HG02610 (cell line): ENCODE results near the gene ADAM22.
"Not testable (repeated sequence)": the region's sequence is repeated elsewhere in the genome, so short reads cannot be mapped to it uniquely, and the experiment has no call there.

Source experiments
- ATAC-seq: cut with Tn5 transposase; IDR thresholded peaks from one replicate; pipeline ENCODE4 v1.9.1; 2021; ENCODE audit warnings: mild to moderate bottlenecking, moderate library complexity; ENCODE audit not compliant: unreplicated experiment

Gene ADAM22

DNA sequence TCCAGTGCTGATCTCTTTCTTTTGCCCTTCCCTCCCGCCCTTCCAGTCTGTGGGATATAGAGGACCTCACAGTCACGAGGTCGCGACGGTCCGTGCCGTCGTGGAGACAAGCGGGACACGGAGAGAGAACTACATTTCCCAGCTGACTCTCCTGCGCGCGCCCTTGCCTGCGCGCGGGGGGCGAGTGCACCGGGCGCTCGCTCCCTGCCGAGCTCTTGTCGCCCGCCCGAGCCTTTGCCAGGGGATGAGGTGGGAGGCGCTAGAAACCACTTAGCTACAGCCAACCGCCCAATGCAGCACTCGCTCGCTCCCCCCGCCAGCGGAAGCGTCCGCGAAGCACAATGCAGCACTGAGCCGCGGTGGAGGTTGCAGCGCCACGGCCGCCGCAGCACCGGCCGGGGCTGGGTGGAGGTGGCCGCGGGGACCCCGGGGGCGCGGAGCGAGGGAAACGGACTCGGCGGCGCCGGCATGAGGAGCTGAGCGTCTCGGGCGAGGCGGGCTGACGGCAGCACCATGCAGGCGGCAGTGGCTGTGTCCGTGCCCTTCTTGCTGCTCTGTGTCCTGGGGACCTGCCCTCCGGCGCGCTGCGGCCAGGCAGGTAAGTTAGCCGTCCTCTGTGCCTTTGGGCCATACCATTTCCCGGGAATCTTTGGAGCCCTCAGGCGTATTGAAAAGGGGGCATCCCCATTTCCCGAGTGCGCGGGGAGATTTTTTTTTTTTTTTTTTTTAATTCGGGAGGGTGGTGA lies at the start of gene ADAM22:
Gene ADAM22 (plus strand): TSS at position 299 of the 746 bp plus-strand sequence. CDS start 215 bp downstream, at position 514.
- ATAC-seq: peak; percentile 98

DNA sequence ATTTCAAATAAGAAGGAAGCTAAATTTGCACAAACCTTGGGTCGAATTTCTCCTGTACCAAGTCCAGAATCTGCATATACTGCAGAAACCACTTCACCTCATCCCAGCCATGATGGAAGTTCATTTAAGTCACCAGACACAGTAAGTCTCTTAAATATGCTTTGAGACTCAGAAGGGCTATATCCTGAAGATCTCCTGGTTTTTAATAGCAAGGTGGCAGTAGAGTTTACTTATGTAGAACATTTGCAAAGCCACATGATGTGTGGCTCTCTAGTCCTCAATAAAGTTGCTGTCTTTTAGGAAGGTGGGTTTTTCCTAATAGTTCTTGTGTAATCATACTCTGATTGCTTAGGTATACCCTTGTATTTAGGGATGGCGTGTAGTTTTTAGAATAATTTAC lies 49.0 kb upstream of the ADAM22 start:
- no peak for ATAC-seq

DNA sequence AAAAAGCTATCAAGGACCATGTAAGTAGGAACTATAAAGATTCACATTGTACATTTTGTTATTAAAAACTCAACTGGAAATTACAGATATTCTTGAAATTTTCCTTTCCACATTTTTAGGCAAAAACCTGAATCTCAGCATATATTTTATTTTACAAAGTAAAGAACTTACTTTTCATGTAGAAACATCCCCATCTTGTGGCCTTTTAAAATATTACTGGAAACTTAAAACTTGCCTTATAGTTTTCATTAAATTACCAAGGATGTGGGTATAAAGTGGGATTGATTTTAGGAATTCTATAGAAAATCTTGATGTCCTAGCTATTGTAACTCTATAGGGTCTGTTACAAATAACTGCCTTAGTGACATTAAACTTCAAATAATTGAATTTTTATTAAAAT lies 47.2 kb upstream of the ADAM22 start:
- ATAC-seq: no peak

DNA sequence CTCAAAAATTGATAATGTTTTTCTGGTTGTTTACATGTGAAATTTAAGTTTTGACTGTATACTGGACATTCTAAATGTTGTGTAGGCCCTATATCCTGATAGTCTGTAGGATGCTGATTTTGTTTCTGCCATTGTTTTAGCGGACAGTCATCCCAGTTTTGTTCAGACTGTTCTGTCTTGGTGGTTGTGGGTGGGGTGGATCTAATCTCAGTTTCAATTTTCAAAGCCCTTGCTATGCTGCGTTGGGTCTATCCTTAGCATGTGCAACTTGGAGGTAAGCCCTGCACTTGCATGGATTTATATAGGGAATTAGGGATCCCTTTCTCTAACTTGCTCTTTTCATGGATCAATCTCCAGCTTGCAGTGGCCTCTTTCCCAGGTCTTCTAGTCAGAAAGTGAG lies 38.7 kb upstream of the ADAM22 start:
- ATAC-seq: no peak

DNA sequence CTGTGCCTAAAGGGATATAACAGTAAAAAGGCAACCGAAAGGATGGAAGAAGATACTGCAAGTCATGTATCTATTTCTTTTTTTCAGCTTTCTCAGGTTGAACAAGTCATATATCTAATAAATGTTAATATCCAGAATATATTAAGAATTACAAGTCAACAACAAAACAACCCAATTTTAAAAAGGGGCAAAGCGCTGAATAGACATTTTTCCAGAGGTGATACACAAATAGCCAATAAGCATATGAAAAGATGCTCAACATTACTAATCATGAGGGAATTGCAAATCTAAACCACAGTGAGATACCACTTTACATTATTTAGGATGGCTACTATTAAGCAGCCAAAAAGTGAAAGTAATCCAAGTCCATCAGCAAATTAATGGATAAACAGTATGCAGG lies 34.8 kb upstream of the ADAM22 start:
- no peak for ATAC-seq

DNA sequence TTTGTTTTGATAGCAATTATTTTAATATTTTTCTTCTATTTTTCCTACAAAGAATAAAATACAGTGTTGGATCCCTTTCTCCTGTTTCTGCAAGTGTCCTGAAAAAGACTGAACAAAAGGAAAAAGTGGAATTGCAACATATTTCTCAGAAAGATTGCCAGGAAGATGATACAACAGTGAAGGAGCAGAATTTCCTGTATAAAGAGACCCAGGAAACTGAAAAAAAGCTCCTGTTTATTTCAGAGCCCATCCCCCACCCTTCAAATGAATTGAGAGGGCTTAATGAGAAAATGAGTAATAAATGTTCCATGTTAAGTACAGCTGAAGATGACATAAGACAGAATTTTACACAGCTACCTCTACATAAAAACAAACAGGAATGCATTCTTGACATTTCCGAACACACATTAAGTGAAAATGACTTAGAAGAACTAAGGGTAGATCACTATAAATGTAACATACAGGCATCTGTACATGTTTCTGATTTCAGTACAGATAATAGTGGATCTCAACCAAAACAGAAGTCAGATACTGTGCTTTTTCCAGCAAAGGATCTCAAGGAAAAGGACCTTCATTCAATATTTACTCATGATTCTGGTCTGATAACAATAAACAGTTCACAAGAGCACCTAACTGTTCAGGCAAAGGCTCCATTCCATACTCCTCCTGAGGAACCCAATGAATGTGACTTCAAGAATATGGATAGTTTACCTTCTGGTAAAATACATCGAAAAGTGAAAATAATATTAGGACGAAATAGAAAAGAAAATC lies 26.7 kb upstream of the ADAM22 start:
- ATAC-seq: not testable (repeated sequence)

DNA sequence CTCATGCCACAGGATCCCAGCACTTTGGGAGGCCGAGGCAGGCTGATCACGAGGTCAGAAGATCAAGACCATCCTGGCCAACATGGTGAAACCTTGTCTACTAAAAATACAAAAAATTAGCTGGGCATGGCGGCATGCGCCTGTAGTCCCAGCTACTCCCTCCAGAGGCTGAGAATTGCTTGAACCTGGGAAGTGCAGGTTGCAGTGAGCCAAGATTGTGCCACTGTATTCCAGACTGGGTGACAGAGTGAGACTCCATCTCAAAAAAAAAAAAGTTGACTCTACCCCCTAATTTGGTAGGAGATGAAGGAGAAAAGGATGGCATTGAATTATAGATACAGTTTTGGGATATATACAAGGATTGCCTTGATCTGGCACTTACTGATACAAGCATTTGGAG lies 25.2 kb upstream of the ADAM22 start:
- not testable (repeated sequence) for ATAC-seq

- ATAC-seq: no peak
Observed at GRCh38 chr7:87912121-87912520, 21.9 kb upstream of the ADAM22 start.

- ATAC-seq: no peak
Observed at GRCh38 chr7:87918740-87919139, 15.3 kb upstream of the ADAM22 start.

DNA sequence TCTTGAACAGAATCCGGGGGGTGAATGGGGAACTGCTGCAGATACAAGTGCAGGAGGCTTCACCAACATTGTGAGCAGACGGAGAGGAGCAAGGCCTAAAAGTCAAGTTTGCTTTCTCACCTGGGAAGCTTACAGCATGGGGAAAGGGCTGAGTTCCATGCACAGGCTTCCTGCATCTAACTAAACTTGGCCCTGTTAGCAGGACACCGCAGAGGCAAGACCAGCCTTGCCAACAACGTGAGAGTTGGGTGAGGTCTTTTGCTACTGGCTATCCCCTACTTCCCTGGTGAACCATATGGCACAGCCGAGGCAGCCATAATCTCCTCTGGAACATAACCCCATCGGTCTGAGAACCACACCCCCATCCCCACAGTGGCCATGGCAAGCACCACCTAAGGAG lies 14.2 kb upstream of the ADAM22 start:
- no peak for ATAC-seq

DNA sequence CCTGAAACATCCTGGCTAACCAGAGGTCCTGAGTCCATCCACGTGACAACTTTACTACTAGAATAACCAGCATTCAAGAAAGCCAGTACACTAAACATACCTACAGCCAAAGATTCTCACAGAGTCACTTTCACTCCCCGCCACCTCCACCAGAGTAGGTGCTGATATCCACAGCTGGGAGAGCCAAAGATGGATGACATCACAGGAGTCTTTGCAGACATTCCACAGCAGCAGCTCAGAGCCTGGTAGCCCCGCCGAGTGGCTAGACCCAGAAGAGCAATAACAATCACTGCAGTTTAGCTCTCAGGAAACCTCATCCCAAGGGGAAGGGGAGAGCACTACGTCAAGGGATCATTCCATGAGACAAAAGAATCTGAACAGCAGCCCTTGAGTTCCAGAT lies 13.5 kb upstream of the ADAM22 start:
- ATAC-seq: no peak

- ATAC-seq: not testable (repeated sequence)
Observed at GRCh38 chr7:87922759-87923395, 11.2 kb upstream of the ADAM22 start.

DNA sequence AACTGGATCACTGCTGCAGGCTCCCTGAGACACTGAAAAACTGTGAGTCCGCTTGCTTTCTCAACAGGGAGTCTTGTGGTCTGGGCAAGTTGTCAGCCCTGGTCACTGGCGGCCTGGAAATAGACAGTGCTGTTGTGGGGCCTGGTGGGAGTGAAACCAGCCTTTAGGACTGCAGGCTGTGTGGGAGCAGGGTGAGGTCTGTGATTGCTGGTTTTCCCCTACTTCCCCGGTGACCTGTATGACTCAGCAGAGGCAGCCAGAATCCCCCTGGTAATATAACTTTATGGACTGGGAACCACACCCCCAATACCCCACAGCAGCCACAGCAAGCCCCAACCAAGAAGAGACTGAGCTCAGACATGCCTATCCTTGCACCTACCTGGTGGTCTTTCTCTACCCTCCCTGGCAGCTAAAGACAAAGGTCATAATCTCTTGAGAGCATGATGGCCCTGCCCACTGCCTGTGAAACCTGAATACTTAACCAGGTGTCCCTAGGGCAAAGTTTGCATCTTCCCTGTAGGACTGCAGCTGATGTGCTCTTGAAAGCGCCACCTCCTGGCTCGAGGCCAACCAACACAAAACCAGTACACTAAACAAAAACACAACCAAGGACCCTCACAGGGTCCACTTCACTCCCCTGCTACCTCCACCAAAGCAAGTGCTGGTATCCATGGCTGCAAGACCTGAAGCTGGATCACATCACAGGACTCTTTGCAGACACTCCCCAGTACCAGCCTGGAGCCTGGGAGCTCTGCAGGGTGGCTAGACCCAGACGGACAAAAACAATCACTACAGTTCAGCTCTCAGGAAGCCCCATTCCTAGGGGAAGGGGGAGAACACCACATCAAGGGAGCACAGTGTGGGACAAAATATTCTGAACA lies 7.2 kb upstream of the ADAM22 start:
- peak; percentile 99 for ATAC-seq

DNA sequence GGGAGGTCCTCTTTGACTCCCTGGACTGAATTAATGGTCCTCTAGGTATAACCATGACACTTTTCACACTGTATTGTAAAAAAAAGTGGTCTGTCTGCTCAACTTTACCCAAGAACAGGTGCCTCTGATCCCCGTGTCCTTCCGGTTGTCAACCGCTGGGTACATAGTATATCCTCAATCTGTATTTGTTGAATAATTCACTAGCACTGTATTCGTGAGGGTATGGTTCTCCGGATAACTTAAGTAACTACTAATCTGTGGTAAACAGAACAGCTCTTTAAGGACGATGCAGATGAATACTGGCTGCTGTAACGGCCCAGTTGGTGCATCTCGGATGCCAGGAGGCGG lies 472 bp upstream of the ADAM22 start:
- ATAC-seq: no peak

- no peak for ATAC-seq
Observed at GRCh38 chr7:87934699-87935383, 790 bp downstream of the ADAM22 start.

- ATAC-seq: no peak
Observed at GRCh38 chr7:87935384-87935706, 1.3 kb downstream of the ADAM22 start.

DNA sequence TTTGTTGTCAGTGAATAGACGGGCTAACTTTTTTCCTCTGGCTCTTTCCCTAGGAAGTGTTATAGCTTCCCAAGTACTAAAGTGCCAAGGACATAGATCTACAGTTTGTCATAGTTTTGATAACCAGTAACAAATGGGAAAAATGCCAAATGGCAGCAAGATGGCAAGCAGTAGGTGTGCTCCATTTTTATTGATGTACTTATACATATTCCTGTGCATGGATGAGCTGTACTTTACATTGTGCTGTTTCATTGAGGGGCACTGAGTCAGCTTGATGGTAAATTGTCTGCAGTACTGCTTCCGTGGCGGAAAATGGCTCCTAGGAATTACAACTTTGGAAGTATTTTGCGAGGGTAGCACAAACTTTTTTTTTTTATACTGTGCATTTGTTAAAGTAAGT lies 7.1 kb downstream of the ADAM22 start:
- no peak for ATAC-seq

DNA sequence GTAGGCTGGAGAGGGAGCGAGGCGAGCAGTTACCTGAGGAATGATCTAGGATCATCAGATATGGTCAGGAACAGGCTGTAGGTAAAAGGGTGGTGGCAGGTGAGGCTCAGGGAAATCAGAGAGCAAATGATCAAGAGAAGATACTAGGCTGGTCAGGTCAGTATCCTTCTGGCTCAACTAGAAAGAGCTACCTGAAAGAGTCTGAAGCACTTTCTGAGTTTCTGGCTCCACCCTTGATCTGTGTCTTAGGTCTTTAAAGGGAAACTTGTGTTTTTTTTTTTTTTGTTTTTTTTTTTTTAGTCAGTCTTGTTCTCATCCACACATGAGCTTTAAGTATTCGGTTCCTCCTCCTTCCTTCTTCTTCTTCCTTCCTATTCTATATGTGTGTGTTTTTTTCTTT lies 10.5 kb downstream of the ADAM22 start:
- no peak for ATAC-seq

DNA sequence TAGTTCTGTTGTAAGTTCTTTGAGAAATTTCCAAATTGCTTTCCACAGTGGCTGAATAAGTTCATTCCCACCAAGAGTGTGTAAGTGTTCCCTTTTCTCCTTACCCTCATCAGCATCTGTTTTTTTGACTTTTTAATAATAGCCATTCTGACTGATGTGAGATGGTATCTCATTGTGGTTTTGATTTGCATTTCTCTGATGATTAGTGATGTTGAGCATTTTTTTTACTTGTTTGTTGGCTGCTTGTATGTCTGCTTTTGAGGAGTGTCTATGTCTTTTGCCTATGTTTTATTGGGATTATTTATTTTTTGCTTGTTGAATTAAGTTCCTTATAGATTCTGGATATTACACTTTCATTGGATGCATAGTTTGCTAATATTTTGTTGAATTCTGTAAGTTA lies 11.9 kb downstream of the ADAM22 start:
- ATAC-seq: not testable (repeated sequence)

- ATAC-seq: no peak
Observed at GRCh38 chr7:87948371-87948770, 14.3 kb downstream of the ADAM22 start.

DNA sequence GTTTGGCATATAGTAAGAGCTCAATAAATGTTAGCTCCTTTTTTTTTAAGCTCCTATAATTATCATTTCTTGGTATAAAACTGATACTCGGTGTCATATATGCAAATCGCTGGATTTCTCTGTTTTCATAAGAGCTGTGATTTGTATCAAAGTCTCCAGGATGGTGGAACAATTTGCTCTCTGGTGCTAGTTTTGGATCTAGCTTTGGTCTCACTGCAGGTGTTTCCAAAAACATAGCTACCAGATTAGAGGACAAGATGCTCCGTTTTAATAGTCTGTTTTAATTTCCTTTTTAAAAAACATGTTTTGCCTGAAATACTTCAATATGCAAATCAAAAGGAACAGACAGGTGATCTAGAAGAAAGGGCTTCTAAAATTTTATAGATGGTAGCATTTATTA lies 25.3 kb downstream of the ADAM22 start:
- no peak for ATAC-seq
